Measurements from ENCODE around the gene ITPR2. TPM values are rescaled to one million over a fixed set of nuclear protein-coding genes. Genes with fewer than 3 reads are reported as not detected.

The ITPR2 gene
- total and polyA plus RNA-seq, 2 of the 8 experiments (the other 6 are each of a cell fraction or from before 2014, with no cell fraction given): 4.1 to 48.3 TPM

DNA sequence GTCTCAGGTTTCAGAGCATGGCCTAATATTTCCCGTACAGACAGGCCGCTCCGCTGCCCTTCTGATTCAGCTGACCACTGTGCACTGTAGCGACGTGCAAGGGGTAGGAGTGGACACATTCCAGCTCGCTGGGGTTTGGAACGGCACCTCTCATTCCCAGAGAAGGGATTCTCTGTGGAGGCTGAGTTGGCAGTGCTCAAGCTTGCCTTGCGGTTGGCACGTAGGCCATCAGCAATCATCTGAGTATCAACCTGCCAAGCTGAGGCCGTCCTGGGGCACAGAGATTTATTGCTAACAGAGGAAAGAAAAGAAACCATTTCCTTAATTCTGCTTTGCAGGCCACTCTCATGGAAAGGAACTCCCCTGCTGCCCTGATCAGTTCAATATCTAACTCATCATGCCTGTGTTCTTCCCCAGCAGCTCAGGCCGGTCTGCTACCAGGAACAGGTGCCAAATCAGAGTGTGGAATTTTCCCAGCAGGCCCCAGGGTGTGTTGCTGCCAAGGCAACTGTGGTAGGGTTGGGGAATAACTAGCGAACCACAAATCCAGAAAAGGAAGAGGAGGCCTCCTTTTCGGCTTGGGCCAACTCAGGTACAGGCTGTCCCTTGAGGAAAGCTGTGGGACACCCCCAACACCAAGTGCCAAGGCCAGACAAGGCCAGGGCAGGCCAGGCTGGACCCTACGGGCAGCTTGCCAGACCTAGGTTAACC is 545.2 kb downstream of the ITPR2 start (continued):
- TF ChIP-seq RAD21 (IDR thresholded peaks at IDR 0.05 in 1 of 2, conservative IDR thresholded peaks at IDR 0.05 in 1 of 2; ENCODE audit: low read depth in 2 of 2, low read length in 2 of 2) (no peak), SP2 (IDR thresholded peaks at IDR 0.05; ENCODE audit: low read length) (no peak), SIRT6 (IDR thresholded peaks at IDR 0.05; ENCODE audit: low read length) (no peak), CREB1 (IDR thresholded peaks at IDR 0.05) (no peak)
- TF ChIP-seq, protein P1, sequence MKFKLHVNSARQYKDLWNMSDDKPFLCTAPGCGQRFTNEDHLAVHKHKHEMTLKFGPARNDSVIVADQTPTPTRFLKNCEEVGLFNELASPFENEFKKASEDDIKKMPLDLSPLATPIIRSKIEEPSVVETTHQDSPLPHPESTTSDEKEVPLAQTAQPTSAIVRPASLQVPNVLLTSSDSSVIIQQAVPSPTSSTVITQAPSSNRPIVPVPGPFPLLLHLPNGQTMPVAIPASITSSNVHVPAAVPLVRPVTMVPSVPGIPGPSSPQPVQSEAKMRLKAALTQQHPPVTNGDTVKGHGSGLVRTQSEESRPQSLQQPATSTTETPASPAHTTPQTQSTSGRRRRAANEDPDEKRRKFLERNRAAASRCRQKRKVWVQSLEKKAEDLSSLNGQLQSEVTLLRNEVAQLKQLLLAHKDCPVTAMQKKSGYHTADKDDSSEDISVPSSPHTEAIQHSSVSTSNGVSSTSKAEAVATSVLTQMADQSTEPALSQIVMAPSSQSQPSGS (IDR thresholded peaks at IDR 0.05; ENCODE audit: low read length): no peak

Small RNA genes within 50 kb of the gene (small RNA-seq; reads per million reads assigned to genes)
- gene RNA5SP354 (ENCODE audit: insufficient read depth): not detected

Other genes with a start within 250 kb of the ITPR2 start
- 53.2 and 58.2 TPM in 2 replicates for gene INTS13, start 104.8 kb upstream of the ITPR2 start, total RNA-seq (2021; fragmentation: NEBNext Ultra II Directional; extraction: Animal tissue kit (Norgen Biotek cat#: 25700))
- gene INTS13, start 104.8 kb upstream of the ITPR2 start, polyA plus RNA-seq (2011; rRNA removed): 9.4 and 20.5 TPM in 2 replicates
- 26.5 and 34.4 TPM in 2 replicates for gene FGFR1OP2, start 105.3 kb upstream of the ITPR2 start, total RNA-seq (2021; fragmentation: NEBNext Ultra II Directional; extraction: Animal tissue kit (Norgen Biotek cat#: 25700))
- gene FGFR1OP2, start 105.3 kb upstream of the ITPR2 start, polyA plus RNA-seq (2011; rRNA removed): 8.1 and 8.8 TPM in 2 replicates
- 57.6 and 57.9 TPM in 2 replicates for gene TM7SF3, start 181.2 kb upstream of the ITPR2 start, total RNA-seq (2021; fragmentation: NEBNext Ultra II Directional; extraction: Animal tissue kit (Norgen Biotek cat#: 25700))
- gene TM7SF3, start 181.2 kb upstream of the ITPR2 start, polyA plus RNA-seq (2011; rRNA removed): 61.3 and 77.2 TPM in 2 replicates
- gene MED21, start 189.4 kb upstream of the ITPR2 start, total RNA-seq (2021; fragmentation: NEBNext Ultra II Directional; extraction: Animal tissue kit (Norgen Biotek cat#: 25700)): 72.9 and 76.2 TPM in 2 replicates
- 12.6 and 24.5 TPM in 2 replicates for gene MED21, start 189.4 kb upstream of the ITPR2 start, polyA plus RNA-seq (2011; rRNA removed)
- gene C12orf71, start 249.4 kb upstream of the ITPR2 start, total RNA-seq (2021; fragmentation: NEBNext Ultra II Directional; extraction: Animal tissue kit (Norgen Biotek cat#: 25700)): not detected in 2 replicates
- gene C12orf71, start 249.4 kb upstream of the ITPR2 start, polyA plus RNA-seq (2011; rRNA removed): not detected in 2 replicates